ENCODE data around the gene AMOT.

AMOT gene

DNA sequence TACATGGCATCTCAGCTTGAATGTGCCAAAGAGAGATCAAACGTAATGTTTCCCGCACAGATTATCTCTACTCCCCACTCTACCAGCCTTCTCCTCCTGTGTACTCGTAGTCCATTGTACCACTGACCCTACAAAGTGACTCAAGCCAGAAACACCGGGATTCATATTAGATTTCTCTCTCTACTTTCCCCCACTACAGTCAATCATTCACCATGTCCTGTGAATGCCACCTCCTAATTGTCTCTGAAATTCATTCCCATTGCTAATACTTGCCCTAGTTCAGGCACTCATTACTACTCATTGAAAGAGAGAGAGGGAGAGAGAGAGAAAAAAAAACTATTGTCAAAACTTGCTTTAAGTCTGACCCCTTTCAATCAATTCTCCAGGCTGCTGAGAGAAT is 82.7 kb downstream of the AMOT start:
- Histone ChIP-seq H3K27me3 (ENCODE audit: insufficient read depth, low read length, poor library complexity, severe bottlenecking) (no peaks in the 10 kb centered on the region), H3K4me3 (ENCODE audit: low read length, poor library complexity, severe bottlenecking) (no peak overlapping the region), H3K4me1 (ENCODE audit: insufficient read depth, low read length, poor library complexity, severe bottlenecking) (peaks cover 2% of the 10 kb centered on the region), H3K9ac (ENCODE audit: low read depth, low read length, poor library complexity, severe bottlenecking) (no peak overlapping the region), H3K36me3 (ENCODE audit: insufficient read depth, low read length) (no peaks in the 10 kb centered on the region), H3K79me2 (ENCODE audit: insufficient read depth, low read length) (no peaks in the 10 kb centered on the region), H3K9me2 (replicated peaks; ENCODE audit: low read depth, low read length) (no peaks in the 10 kb centered on the region), H4K20me1 (ENCODE audit: insufficient read depth, low read length, poor library complexity, severe bottlenecking) (no peaks in the 10 kb centered on the region), H3F3A (ENCODE audit: low read depth) (no peaks in the 10 kb centered on the region), H3K9me3 (ENCODE audit: insufficient read depth, low read depth, low read length) (no peaks in the 10 kb centered on the region), H2AFZ (ENCODE audit: low read length) (no peak overlapping the region), H3K4me2 (ENCODE audit: low read depth, low read length, poor library complexity, severe bottlenecking) (no peak overlapping the region)
- TF ChIP-seq, protein P1, sequence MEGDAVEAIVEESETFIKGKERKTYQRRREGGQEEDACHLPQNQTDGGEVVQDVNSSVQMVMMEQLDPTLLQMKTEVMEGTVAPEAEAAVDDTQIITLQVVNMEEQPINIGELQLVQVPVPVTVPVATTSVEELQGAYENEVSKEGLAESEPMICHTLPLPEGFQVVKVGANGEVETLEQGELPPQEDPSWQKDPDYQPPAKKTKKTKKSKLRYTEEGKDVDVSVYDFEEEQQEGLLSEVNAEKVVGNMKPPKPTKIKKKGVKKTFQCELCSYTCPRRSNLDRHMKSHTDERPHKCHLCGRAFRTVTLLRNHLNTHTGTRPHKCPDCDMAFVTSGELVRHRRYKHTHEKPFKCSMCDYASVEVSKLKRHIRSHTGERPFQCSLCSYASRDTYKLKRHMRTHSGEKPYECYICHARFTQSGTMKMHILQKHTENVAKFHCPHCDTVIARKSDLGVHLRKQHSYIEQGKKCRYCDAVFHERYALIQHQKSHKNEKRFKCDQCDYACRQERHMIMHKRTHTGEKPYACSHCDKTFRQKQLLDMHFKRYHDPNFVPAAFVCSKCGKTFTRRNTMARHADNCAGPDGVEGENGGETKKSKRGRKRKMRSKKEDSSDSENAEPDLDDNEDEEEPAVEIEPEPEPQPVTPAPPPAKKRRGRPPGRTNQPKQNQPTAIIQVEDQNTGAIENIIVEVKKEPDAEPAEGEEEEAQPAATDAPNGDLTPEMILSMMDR (conservative IDR thresholded peaks at IDR 0.05; ENCODE audit: low read length), result no peak
- no peak for TF ChIP-seq EZH2phosphoT487 (IDR thresholded peaks at IDR 0.05; ENCODE audit: borderline replicate concordance)

DNA sequence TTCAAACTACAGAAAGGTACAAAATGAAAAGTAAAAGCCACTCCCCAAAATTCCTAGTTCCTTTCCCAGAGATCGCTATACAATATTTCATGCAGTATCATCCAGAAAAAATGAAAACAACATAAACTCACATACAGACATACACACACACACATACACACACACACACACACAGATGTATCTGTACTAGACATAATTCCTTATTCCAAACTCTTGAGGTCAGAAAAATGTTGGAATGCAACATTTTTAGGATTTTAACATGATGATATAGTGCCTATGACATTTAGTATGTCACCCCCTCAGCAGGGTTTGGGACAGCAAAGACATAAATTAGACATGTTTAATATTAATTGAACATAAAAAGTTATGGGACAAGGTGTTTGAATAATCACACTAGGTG is 87.5 kb downstream of the AMOT start:
- no peak overlapping the region for H3K4me3 ChIP-seq (ENCODE audit: low read length, poor library complexity, severe bottlenecking)
- H3K9ac ChIP-seq (ENCODE audit: low read depth, low read length, poor library complexity, severe bottlenecking), result no peak overlapping the region
- no peaks in the 10 kb centered on the region for H3F3A ChIP-seq (ENCODE audit: low read depth)
- H3K4me2 ChIP-seq (ENCODE audit: low read depth, low read length, poor library complexity, severe bottlenecking), result no peak overlapping the region
- no peak for TF ChIP-seq EZH2phosphoT487 (IDR thresholded peaks at IDR 0.05; ENCODE audit: borderline replicate concordance)
- TF ChIP-seq, protein P1 (conservative IDR thresholded peaks at IDR 0.05; ENCODE audit: low read length), result no peak
- no peaks in the 10 kb centered on the region for H3K79me2 ChIP-seq (ENCODE audit: insufficient read depth, low read length)
- no peaks in the 10 kb centered on the region for H3K9me2 ChIP-seq (replicated peaks; ENCODE audit: low read depth, low read length)
- no peaks in the 10 kb centered on the region for H3K36me3 ChIP-seq (ENCODE audit: insufficient read depth, low read length)
- no peaks in the 10 kb centered on the region for H4K20me1 ChIP-seq (ENCODE audit: insufficient read depth, low read length, poor library complexity, severe bottlenecking)
- H3K27me3 ChIP-seq (ENCODE audit: insufficient read depth, low read length, poor library complexity, severe bottlenecking), result no peaks in the 10 kb centered on the region
- H3K9me3 ChIP-seq (ENCODE audit: insufficient read depth, low read depth, low read length), result no peaks in the 10 kb centered on the region
- H3K4me1 ChIP-seq (ENCODE audit: insufficient read depth, low read length, poor library complexity, severe bottlenecking), result no peaks in the 10 kb centered on the region
- H2AFZ ChIP-seq (ENCODE audit: low read length), result no peak overlapping the region

DNA sequence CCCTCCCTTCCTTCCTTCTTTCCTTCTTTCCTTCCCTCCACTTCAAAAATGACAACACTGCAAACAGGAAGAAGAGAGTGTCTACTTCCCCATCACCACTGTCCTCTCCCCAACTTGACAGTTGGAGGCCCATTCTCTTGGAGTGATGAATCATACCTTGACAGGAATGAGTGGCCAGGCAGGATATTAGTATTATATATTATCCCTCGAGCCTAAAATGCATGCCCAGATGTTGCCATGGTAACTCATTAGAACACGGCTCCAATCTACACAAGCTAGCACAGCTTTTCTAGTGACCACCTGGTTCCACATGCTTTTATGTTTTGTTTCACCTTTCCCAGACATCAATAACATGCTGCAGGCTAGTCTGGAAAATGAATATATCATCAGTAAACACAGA is 89.6 kb downstream of the AMOT start:
- no peaks in the 10 kb centered on the region for H3K27me3 ChIP-seq (ENCODE audit: insufficient read depth, low read length, poor library complexity, severe bottlenecking)
- no peak overlapping the region for H2AFZ ChIP-seq (ENCODE audit: low read length)
- H3K4me2 ChIP-seq (ENCODE audit: low read depth, low read length, poor library complexity, severe bottlenecking), result no peak overlapping the region
- no peak overlapping the region for H3K9ac ChIP-seq (ENCODE audit: low read depth, low read length, poor library complexity, severe bottlenecking)
- no peaks in the 10 kb centered on the region for H4K20me1 ChIP-seq (ENCODE audit: insufficient read depth, low read length, poor library complexity, severe bottlenecking)
- H3F3A ChIP-seq (ENCODE audit: low read depth), result no peaks in the 10 kb centered on the region
- no peak overlapping the region for H3K4me3 ChIP-seq (ENCODE audit: low read length, poor library complexity, severe bottlenecking)
- no peaks in the 10 kb centered on the region for H3K9me2 ChIP-seq (replicated peaks; ENCODE audit: low read depth, low read length)
- no peak for TF ChIP-seq EZH2phosphoT487 (IDR thresholded peaks at IDR 0.05; ENCODE audit: borderline replicate concordance)
- TF ChIP-seq, protein P1 (conservative IDR thresholded peaks at IDR 0.05; ENCODE audit: low read length), result no peak
- H3K36me3 ChIP-seq (ENCODE audit: insufficient read depth, low read length), result no peaks in the 10 kb centered on the region
- H3K4me1 ChIP-seq (ENCODE audit: insufficient read depth, low read length, poor library complexity, severe bottlenecking), result no peaks in the 10 kb centered on the region
- no peaks in the 10 kb centered on the region for H3K79me2 ChIP-seq (ENCODE audit: insufficient read depth, low read length)
- H3K9me3 ChIP-seq (ENCODE audit: insufficient read depth, low read depth, low read length), result no peaks in the 10 kb centered on the region

Measured in Loucy (cell line).